ENCODE measurements around the gene NOS3.
"Not testable (repeated sequence)": the region's sequence is repeated elsewhere in the genome, so short reads cannot be mapped to it uniquely, and the experiment has no call there.

The NOS3 gene

DNA sequence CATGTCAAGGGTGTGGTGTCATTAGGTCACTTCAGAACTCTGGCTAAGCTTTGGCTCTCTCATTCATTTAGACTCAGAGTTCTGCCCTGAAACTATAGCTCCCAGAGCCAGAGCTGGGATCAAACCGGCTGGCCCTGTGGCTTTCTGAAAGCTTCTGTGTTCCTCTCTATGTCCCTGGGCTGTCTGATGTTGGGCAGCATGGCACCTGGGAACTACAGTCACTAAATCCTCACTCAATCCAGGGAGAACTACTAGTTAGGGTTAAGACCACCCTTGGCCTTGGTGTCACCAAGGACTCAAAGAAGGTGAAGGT, 20.2 kb downstream of the NOS3 start:
- TF ChIP-seq ZNF473 (tag by site-specific recombination; IDR thresholded peaks at IDR 0.05) (no peak), ZNF433 (tag by site-specific recombination; IDR thresholded peaks at IDR 0.05; ENCODE audit: low read depth) (no peak), ZNF426 (tag by site-specific recombination; IDR thresholded peaks at IDR 0.05) (no peak), ZNF335 (tag by site-specific recombination; conservative IDR thresholded peaks at IDR 0.05) (no peak), ZNF660 (tag by site-specific recombination; IDR thresholded peaks at IDR 0.05) (no peak), ZFP69B (tag by site-specific recombination; IDR thresholded peaks at IDR 0.05) (no peak), YY2 (tag by site-specific recombination; IDR thresholded peaks at IDR 0.05) (no peak), SCRT1 (tag by site-specific recombination; IDR thresholded peaks at IDR 0.05; ENCODE audit: borderline replicate concordance) (no peak), ZNF274 (IDR thresholded peaks at IDR 0.05; ENCODE audit: low read length) (no peak), ZNF274 (tag by site-specific recombination; IDR thresholded peaks at IDR 0.05; ENCODE audit: borderline replicate concordance) (no peak), ZNF416 (tag by site-specific recombination; IDR thresholded peaks at IDR 0.05) (no peak), ZSCAN18 (tag by site-specific recombination; IDR thresholded peaks at IDR 0.05) (no peak), ZBTB49 (tag by site-specific recombination; IDR thresholded peaks at IDR 0.05; ENCODE audit: low read depth) (no peak), ZNF24 (tag by site-specific recombination; IDR thresholded peaks at IDR 0.05) (no peak)
- TF ChIP-seq, protein P1, sequence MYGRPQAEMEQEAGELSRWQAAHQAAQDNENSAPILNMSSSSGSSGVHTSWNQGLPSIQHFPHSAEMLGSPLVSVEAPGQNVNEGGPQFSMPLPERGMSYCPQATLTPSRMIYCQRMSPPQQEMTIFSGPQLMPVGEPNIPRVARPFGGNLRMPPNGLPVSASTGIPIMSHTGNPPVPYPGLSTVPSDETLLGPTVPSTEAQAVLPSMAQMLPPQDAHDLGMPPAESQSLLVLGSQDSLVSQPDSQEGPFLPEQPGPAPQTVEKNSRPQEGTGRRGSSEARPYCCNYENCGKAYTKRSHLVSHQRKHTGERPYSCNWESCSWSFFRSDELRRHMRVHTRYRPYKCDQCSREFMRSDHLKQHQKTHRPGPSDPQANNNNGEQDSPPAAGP (tag by site-specific recombination; IDR thresholded peaks at IDR 0.05): no peak
- TF ChIP-seq, protein P2, sequence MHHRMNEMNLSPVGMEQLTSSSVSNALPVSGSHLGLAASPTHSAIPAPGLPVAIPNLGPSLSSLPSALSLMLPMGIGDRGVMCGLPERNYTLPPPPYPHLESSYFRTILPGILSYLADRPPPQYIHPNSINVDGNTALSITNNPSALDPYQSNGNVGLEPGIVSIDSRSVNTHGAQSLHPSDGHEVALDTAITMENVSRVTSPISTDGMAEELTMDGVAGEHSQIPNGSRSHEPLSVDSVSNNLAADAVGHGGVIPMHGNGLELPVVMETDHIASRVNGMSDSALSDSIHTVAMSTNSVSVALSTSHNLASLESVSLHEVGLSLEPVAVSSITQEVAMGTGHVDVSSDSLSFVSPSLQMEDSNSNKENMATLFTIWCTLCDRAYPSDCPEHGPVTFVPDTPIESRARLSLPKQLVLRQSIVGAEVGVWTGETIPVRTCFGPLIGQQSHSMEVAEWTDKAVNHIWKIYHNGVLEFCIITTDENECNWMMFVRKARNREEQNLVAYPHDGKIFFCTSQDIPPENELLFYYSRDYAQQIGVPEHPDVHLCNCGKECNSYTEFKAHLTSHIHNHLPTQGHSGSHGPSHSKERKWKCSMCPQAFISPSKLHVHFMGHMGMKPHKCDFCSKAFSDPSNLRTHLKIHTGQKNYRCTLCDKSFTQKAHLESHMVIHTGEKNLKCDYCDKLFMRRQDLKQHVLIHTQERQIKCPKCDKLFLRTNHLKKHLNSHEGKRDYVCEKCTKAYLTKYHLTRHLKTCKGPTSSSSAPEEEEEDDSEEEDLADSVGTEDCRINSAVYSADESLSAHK (tag by site-specific recombination; IDR thresholded peaks at IDR 0.05): no peak
- no peaks in the 10 kb centered on the region for H3K36me3 ChIP-seq (ENCODE audit: control insufficient read depth in 2 of 2, insufficient read depth in 1 of 2, low read length in 2 of 2)
- ChIA-PET CTCF (interaction anchor here (0.6 to 2.9 kb wide), 14 partner anchors 8 to 158 kb away, joined by 3 to 27 read pairs (median 4); partner anchors contain the start of gene ATG9B), POLR2A (interaction anchor here (1.3 kb wide), 1 partner anchor 17 kb away, joined by 6 read pairs; the partner anchor contains the start of gene ABCB8)
- no peak overlapping the region for H3K27ac ChIP-seq (ENCODE audit: extremely low read depth, low read depth, low read length)
- no peak overlapping the region for H3K4me3 ChIP-seq (ENCODE audit: low read depth, low read length)
- no peaks in the 10 kb centered on the region for H3K9me3 ChIP-seq (ENCODE audit: control insufficient read depth, insufficient read depth, low read depth, low read length)
- H3K4me1 ChIP-seq (ENCODE audit: control insufficient read depth, insufficient read depth, low read length): no peaks in the 10 kb centered on the region

DNA sequence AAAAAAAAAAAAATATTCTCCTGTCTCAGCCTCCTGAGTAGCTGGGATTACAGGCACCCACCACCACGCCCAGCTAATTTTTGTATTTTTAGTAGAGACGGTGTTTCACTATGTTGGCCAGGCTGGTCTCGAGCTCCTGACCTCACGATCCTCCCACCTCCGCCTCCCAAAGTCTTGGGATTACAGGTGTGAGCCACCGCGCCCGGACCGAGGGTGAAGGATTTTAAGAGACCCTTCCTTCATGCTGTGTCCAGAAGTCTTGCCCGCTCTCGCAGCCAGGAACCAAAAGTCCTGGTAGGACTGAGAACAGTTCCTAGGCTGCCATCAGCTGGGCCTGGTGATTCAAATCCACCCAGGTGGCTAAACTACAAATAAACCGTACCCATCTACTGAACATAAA, 20.8 kb downstream of the NOS3 start:
- H3K27ac ChIP-seq (ENCODE audit: extremely low read depth, low read depth, low read length); H3K9me3 ChIP-seq (ENCODE audit: control insufficient read depth, insufficient read depth, low read depth, low read length); H3K4me1 ChIP-seq (ENCODE audit: control insufficient read depth, insufficient read depth, low read length); H3K4me3 ChIP-seq (ENCODE audit: low read depth, low read length); H3K36me3 ChIP-seq (ENCODE audit: control insufficient read depth in 2 of 2, insufficient read depth in 1 of 2, low read length in 2 of 2): not testable (repeated sequence)
- CTCF ChIA-PET: interaction anchor here (0.7 to 2.9 kb wide), 13 partner anchors 8 to 158 kb away, joined by 3 to 27 read pairs (median 4); partner anchors contain the start of gene ATG9B
- POLR2A ChIA-PET: interaction anchor here (0.7 to 1.3 kb wide), 2 partner anchors 17 to 208 kb away, joined by 3 to 6 read pairs; partner anchors contain the start of gene ABCB8

Data from HEK293 (cell line).